RPMI8226 (cell line): ENCODE results near the gene TOR2A.

ENCODE experiments used
- DNase-seq: peaks from one replicate; pipeline ENCODE4 v3.0.0-alpha.2; 2015

Gene TOR2A

DNA sequence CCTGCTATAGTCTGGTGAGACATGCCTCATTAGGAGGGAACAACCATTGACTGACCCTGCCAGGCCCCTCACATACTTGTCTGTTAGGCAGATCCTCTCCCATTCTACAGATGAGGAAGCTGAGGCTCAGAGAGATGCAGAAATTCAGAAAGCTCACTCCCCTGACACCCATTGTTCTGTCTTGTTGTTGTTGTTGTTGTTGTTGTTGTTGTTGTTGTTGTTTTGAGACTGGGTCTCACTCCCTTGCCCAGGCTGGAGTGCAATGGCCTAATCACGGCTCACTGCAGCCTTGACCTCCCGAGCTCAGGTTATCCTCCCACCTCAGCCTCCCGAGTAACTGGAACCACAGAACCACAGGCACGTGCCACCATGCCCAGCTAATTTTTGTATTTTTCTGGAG is 41.4 kb downstream of the TOR2A start:
- no peak for DNase-seq

DNA sequence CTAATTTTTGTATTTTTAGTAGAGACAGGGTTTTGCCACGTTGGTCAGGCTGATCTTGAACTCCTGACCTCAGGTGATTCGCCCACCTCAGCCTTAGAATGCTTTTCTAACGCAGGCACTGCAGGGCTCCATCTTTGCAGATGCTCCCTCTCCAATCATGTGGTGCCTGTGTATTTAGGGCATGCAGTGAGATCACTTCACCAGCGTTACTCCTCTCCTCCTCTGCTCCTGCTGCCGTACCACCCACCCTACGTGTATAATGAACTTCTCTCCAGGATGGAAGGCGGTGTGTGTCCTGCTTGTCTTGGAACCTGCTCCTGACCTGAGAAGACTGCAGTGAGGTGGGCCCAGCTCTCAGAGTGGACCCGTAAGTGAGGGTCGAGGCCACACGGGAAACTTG is 42.0 kb downstream of the TOR2A start:
- no peak for DNase-seq

DNA sequence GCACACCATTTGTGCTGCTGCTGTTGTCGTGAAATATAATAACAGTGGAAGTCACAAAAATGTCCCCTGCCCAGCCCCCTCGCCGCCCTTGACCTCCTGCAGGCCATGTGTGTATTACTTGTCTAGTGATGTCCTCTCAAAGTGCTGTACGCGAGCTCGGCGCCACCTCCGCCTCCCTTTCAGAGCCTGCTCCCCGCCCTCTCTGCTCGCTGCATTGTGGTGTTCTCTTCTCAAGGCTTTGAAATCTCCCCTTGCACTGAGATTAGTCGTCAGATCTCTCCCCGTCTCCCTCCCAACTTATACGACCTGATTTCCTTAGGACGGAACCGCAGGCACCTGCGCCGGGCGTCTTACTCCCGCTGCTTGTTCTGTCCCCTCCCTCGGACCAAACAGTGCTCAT is 43.0 kb downstream of the TOR2A start:
- no peak for DNase-seq

DNA sequence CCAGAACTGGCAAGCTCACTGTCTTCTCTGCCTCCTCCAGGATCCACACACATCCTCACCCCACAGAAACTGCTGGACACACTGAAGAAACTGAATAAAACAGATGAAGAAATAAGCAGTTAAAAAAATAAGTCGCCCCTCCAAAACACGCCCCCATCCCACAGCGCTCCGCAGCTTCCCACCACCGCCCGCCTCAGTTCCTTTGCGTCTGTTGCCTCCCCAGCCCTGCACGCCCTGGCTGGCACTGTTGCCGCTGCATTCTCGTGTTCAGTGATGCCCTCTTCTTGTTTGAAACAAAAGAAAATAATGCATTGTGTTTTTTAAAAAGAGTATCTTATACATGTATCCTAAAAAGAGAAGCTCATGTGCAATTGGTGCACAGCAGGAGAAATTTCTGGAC is 44.4 kb downstream of the TOR2A start:
- DNase-seq: no peak

DNA sequence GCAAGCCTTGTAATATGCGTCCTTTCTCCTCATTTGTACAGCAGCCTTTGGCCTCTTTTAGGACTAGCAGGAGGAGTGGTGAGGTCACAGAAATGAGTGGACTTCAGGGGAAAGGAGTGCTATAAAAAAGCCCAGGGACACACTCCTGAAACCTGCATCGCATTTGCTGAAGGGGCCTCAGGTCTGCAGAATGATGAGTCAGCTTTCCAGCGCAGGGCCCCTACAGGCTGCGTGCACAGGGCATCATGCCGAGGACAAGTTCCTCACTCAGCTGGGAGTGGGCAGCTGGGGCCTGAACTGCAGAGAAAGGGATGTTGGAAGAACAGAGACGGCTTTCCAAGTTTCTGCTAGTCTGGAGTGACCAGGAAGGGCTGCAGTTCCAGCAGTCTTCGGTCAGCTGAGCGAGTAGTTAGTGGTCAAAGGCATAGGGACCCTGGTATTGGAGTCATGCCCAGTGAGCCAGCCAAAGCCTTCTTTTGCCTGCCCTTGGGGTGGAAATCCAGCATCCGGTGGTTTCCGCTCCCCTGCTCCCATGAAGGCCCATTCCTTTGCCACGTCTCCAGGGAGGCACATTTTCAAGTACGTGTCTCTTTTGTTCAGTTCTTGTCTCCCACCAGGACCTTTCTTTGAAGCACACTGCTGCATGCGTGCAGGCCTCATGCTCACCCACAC is 45.6 kb downstream of the TOR2A start:
- DNase-seq: no peak

DNA sequence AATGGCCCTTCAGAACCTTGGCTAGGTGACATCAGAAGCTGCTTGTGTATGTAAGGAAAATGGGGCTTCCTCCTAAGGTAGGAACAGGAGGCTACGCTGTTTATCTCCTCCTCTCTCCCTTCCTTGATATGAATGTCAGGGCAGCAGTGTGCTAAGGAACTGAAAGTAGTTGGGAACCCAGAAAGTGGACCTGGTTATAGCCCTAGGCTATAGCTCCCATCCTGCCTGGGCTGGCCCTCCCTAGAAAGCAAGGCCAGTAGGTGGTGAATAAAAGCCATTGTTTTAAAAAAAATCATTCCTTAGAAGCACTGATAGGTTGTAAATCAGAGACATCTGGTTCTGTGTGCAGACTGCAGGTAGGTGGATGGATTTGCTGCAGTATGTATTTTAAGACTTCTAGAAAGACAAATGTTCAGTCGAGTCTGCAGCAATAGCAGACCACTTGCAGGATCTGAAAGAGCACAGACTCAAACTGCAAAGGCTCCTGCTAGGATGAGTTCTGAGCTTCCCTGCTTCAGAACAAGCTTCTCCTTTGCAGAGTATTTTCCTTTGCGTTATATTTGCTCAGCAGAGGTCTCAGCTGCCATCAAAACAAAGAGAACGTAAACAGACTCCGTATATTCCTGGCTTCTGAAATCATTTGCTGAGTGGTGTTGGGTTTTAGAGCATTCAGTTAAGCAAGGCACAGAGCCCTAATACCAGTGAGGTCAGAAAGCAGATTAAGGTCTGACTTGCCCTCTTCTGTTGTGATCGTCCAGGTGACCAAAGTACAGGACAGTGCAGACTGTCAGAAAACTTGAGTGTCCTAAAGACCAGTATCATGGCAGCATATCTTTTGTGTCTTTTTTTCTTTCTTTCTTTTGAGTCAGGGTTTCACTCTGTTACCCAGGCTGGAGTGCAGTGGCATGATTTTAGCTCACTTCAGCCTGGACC is 48.4 kb downstream of the TOR2A start:
- DNase-seq: no peak

DNA sequence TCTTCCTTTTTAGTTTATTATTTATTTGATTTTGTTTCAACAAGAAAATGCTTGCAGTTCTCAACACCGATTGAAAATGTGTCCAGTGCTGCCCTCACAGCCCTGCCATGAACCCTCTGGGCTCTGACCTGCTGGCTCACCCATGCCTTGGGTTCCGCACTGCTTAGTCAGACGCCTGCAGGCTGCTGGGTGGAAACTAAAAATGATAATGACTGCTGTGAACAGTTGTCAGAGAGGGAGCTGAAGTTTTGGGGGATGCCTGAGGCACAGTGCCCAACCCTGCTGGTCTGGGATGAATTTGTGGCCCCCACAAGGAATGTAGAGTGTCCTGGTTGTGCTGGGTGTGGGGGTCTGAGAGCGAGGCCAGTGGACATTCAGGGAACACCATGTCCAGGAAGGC is 50.5 kb downstream of the TOR2A start:
- DNase-seq: no peak

DNA sequence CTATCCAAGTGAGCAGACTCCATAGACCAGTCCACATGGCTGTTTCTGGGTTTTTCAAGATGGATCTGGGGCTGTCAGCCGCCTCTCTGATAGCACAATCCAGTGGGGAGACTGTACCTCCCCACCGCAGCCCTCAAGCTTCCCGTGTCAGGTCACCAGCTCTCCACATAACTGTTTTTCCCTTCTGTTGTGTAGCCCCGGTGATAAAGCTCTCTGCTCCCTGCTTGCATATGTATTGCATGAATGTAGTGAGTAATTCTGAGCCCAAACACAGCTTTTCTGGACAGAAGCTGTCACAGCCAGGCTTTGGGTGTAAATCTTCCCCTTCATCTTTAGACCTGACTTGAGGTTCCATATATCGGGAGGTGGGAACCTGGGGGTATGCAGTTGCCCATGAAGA is 51.4 kb downstream of the TOR2A start:
- DNase-seq: no peak

DNA sequence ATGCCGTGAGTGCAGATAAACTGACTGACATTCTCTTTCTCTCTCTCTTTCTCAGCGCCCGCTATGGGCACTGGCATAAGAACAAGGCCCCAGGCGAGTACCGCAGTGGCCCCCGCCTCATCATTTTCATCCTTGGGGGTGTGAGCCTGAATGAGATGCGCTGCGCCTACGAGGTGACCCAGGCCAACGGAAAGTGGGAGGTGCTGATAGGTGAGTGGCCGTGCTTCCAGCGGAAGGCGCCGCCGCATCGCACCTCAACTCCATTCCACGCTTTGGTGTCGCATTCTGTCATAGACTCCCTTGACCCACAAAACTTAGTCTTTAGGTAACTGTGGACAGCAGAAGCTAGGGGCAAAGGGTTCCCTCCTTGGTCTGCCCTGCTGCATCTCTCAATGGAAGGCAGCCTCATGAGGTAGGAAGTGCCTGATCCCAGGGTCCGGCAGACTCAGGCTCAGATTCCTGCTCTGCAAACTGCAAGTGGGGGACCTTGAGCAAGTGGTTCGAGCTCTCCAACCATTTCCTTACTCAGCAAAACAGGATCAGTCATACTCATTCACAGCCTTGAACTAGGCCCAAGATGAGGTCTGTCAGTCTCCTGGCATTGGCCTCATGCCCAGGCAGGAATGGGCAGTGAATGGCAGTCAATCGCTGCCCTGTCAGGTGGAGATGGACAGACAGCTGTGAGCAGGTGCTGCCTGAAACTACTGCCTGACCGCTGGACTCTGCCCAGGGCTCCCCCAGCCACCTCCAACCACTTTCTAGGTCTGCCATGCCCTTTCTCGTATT is 52.5 kb downstream of the TOR2A start:
- DNase-seq: no peak
